Heart right ventricle (tissue), 16 donors: ENCODE data around the gene PLCB2. TPM values are rescaled to one million over a fixed set of nuclear protein-coding genes. Genes with fewer than 3 reads are reported as not detected.

Source experiments
- ATAC-seq, 8 donors: fragments of 200-7000 bp; cut with Tn5 transposase; one replicate each; pipeline ENCODE4 v1.9.1; 2020; ENCODE audit warnings: mild to moderate bottlenecking in 8 of 8, moderate library complexity in 8 of 8, moderate number of reproducible peaks in 1 of 8
- DNase-seq, 2 donors: peaks; one replicate each; pipeline ENCODE4 v3.0.0-alpha.2; 2020
- H3K27ac ChIP-seq, 10 donors: fragments of 200-600 bp; sonication (generic) in 2 of 10; one replicate each; pipeline versions ENCODE4 v1.5.0 to v1.8.0; 2020 to 2022; ENCODE audit warnings: mild to moderate bottlenecking in 3 of 10
- H3K27me3 ChIP-seq, 7 donors: fragments of 200-600 bp; one replicate each; pipeline ENCODE4 v1.8.0; 2021 to 2022; ENCODE audit warnings: mild to moderate bottlenecking in 2 of 7
- H3K36me3 ChIP-seq, 9 donors: fragments of 200-600 bp; sonication (generic) in 1 of 9; one replicate each; pipeline versions ENCODE4 v1.5.0 to v1.8.0; 2020 to 2022; ENCODE audit warnings: mild to moderate bottlenecking in 2 of 9
- H3K4me1 ChIP-seq, 9 donors: fragments of 200-600 bp; sonication (generic) in 1 of 9; one replicate each; pipeline versions ENCODE4 v1.5.0 to v1.8.0; 2020 to 2022; ENCODE audit warnings: mild to moderate bottlenecking in 4 of 9
- H3K4me3 ChIP-seq, 10 donors: fragments of 200-600 bp; sonication (generic) in 2 of 10; one replicate each; pipeline versions ENCODE4 v1.5.0 to v1.8.0; 2020 to 2022; ENCODE audit warnings: mild to moderate bottlenecking in 7 of 10, moderate library complexity in 2 of 10
- H3K9me3 ChIP-seq, 11 donors: fragments of 200-600 bp in 10 of 11; sonication (generic) in 2 of 11; one replicate each; pipeline versions ENCODE4 v1.5.0 to v1.8.0; 2013 to 2022; ENCODE audit warnings: mild to moderate bottlenecking in 2 of 11, control low read depth in 1 of 11, moderate library complexity in 1 of 11
- CTCF ChIP-seq, 9 donors: fragments of 200-600 bp; sonication (generic) in 2 of 9; IDR thresholded peaks; one replicate each; pipeline versions ENCODE4 v1.5.0 to v1.8.0; 2021 to 2022; ENCODE audit warnings: antibody characterized with exemption in 9 of 9, mild to moderate bottlenecking in 5 of 9, moderate library complexity in 1 of 9
- WGBS, 2 donors: extraction: QIAGEN DNeasy Blood & Tissue Kit; methylation state at CpG; one replicate each; pipeline ENCODE4 v1.1.7; 2013; ENCODE audit warnings: inconsistent platforms in 1 of 2; 5-methylcytosine and 5-hydroxymethylcytosine counted together
- intact Hi-C, 10 donors: fragments of 100-400 bp; cut with DNase I; formaldehyde crosslinking; loops; one replicate each; pipeline versions ENCODE4 v1.11.1 to v1.14.2; 2022
- polyA plus RNA-seq, 2 donors: library from polyadenylated mRNA; stranded (reverse); fragments of 200-250 nt; gene quantifications; one replicate each; pipeline ENCODE4 v1.2.3, GENCODE V29; 2013
- total RNA-seq, 10 donors: library from RNA; stranded (reverse); fragmentation: NEBNext Ultra II Directional in 3 of 10; extraction: Animal tissue kit (Norgen Biotek cat#: 25700) in 3 of 10; gene quantifications; one replicate each; pipeline versions ENCODE4 v1.2.1 to v1.2.4, GENCODE V29; 2021 to 2023
- donor health status: Arrhythmogenic right ventricular cardiomyopathy.
- donor health status: ischemic (EF 13 %, LVEDD 7.1; RV severe dilation, severe dysfunction).
- donor health status: healthy with polysubstance abuse.
- donor health status: DM: no; HTN: yes; CAD: no.
- donor health status: DM: no; HTN: no; CAD: no.
- donor health status: ischemic (EF 25% LVEDD 6.9; RV normal size, moderate dysfunction).
- donor health status: ischemic (EF 25% LVEDD 5.7; RV mildly dilated, moderate dysfunction).
- donor health status: healthy.
- donor health status: DM: yes; HTN: yes; CAD: no.
- donor health status: Ischemic cardiomyopathy.
- donor health status: ischemic (EF 35%, LVEDD 5.7; RV mildly dilated, moderate dysfunction).
- donor health status: nonischemic (EF 11% LVEDD 7.7; RV severe dilation, severe dysfunction).
- donor health status: DM: yes; HTN: yes; CAD: no.
- donor health status: PGD.
- donor health status: ischemic (EF 29% LVEDD 5.4; RV normal size, mild dysfunction).
- donor health status: nonischemic (EF 23%, LVEDD 6.1; RV moderate dilation, normal function).

PLCB2 gene
- total and polyA plus RNA-seq, 12 donors, result 1.2 to 24.4 (median 4.9) TPM

- peaks cover under 1 to 43% (median 13%) of the 10 kb centered on the region in 9 donors for H3K4me1 ChIP-seq
- peaks cover 0 to 18% (median 0%) of the 10 kb centered on the region in 11 donors for H3K9me3 ChIP-seq
- intact Hi-C loops, result no loop called here
- H3K4me3 ChIP-seq, result no peak overlapping the region
- peak in 7 of 8 donors; percentile 32 to 69 (median 48) for ATAC-seq
- TF ChIP-seq CTCF (IDR thresholded peaks at IDR 0.05), result no peak
- peak overlapping the region in 4 of 10 donors; percentile 22 to 49 (median 34) for H3K27ac ChIP-seq
- no peak for DNase-seq
- WGBS, 2 donors, result 29 to 44% methylated on average over 12 of the region's 12 CpGs
- peaks cover 0 to 64% (median 0%) of the 10 kb centered on the region in 9 donors for H3K36me3 ChIP-seq
- no peaks in the 10 kb centered on the region for H3K27me3 ChIP-seq
These were observed 6.1 kb downstream of the PLCB2 start for GRCh38 chr15:40301467-40302179.

GRCh38 chr15:40300771-40301170, 7.0 kb downstream of the PLCB2 start:
- no peak overlapping the region for H3K4me3 ChIP-seq
- intact Hi-C loops, result no loop called here
- H3K27ac ChIP-seq, result peak overlapping the region in 1 of 10 donors; percentile 49
- ATAC-seq (no peak), DNase-seq (no peak)
- peaks cover 4 to 41% (median 21%) of the 10 kb centered on the region in 9 donors for H3K4me1 ChIP-seq
- peaks cover 0 to 71% (median 0%) of the 10 kb centered on the region in 9 donors for H3K36me3 ChIP-seq
- TF ChIP-seq CTCF (IDR thresholded peaks at IDR 0.05), result no peak
- no peaks in the 10 kb centered on the region for H3K27me3 ChIP-seq
- H3K9me3 ChIP-seq, result peaks cover 0 to 18% (median 0%) of the 10 kb centered on the region in 11 donors
- WGBS, 2 donors, result 89 to 94% methylated on average over 2 of the region's 2 CpGs

GRCh38 chr15:40300367-40300766, 7.4 kb downstream of the PLCB2 start:
- 96 to 100% methylated on average over 2 of the region's 2 CpGs for WGBS, 2 donors
- Histone ChIP-seq H3K4me3 (no peak overlapping the region), H3K9me3 (peaks cover 0 to 18% (median 0%) of the 10 kb centered on the region in 11 donors), H3K27ac (no peak overlapping the region), H3K36me3 (peaks cover 0 to 75% (median 0%) of the 10 kb centered on the region in 9 donors), H3K4me1 (peaks cover 4 to 37% (median 24%) of the 10 kb centered on the region in 9 donors), H3K27me3 (no peaks in the 10 kb centered on the region)
- TF ChIP-seq CTCF (IDR thresholded peaks at IDR 0.05), result no peak
- ATAC-seq (no peak), DNase-seq (no peak)
- intact Hi-C loops, result no loop called here

GRCh38 chr15:40298216-40298935, 9.4 kb downstream of the PLCB2 start:
- peaks cover 4 to 40% (median 27%) of the 10 kb centered on the region in 9 donors for H3K4me1 ChIP-seq
- TF ChIP-seq CTCF (IDR thresholded peaks at IDR 0.05), result no peak
- WGBS, 2 donors, result 89 to 92% methylated on average over 17 of the region's 17 CpGs
- DNase-seq, result no peak
- H3K27me3 ChIP-seq, result peaks cover 0 to 3% (median 0%) of the 10 kb centered on the region in 7 donors
- intact Hi-C loops, result no loop called here
- H3K27ac ChIP-seq, result no peak overlapping the region
- peaks cover 0 to 18% (median 0%) of the 10 kb centered on the region in 11 donors for H3K9me3 ChIP-seq
- peaks cover 0 to 89% (median 0%) of the 10 kb centered on the region in 9 donors for H3K36me3 ChIP-seq
- no peak overlapping the region for H3K4me3 ChIP-seq
- no peak for ATAC-seq
